ENCODE results near the gene EEF1A2.
A peak's percentile ranks its signal among the peaks of the same experiment; 100 is the strongest.

Gene EEF1A2

GRCh38 chr20:63471002-63471716, 27.7 kb downstream of the EEF1A2 start:
- Histone ChIP-seq H3K4me3 (ENCODE audit: low read length) (peak overlapping the region; percentile 74), H3K9me3 (ENCODE audit: insufficient read depth, low read depth, low read length) (no peaks in the 10 kb centered on the region), H3K4me1 (ENCODE audit: insufficient read depth, low read length) (peaks cover 8% of the 10 kb centered on the region; the same call in 1 of the 2 replicates), H3K36me3 (ENCODE audit: insufficient read depth, low read length) (no peaks in the 10 kb centered on the region), H3K27me3 (ENCODE audit: insufficient read depth, low read length) (peaks cover 35% of the 10 kb centered on the region), H3K27ac (ENCODE audit: low read depth, low read length) (no peak overlapping the region), H3K9ac (ENCODE audit: low read depth, low read length) (peak overlapping the region; percentile 56)
- WGBS: 6% methylated on average over 44 of the region's 46 CpGs

- peaks cover 8% of the 10 kb centered on the region; the same call in 1 of the 2 replicates for H3K4me1 ChIP-seq (ENCODE audit: insufficient read depth, low read length)
- peak overlapping the region; percentile 74 for H3K4me3 ChIP-seq (ENCODE audit: low read length)
- peaks cover 31% of the 10 kb centered on the region for H3K27me3 ChIP-seq (ENCODE audit: insufficient read depth, low read length)
- H3K36me3 ChIP-seq (ENCODE audit: insufficient read depth, low read length): no peaks in the 10 kb centered on the region
- H3K9ac ChIP-seq (ENCODE audit: low read depth, low read length): no peak overlapping the region
- WGBS: 79% methylated on average over 10 of the region's 10 CpGs
- H3K9me3 ChIP-seq (ENCODE audit: insufficient read depth, low read depth, low read length): no peaks in the 10 kb centered on the region
- no peak overlapping the region for H3K27ac ChIP-seq (ENCODE audit: low read depth, low read length)
Observed at GRCh38 chr20:63470410-63470809, 28.5 kb downstream of the EEF1A2 start.

- no peak overlapping the region for H3K27ac ChIP-seq (ENCODE audit: low read depth, low read length)
- H3K9ac ChIP-seq (ENCODE audit: low read depth, low read length): no peak overlapping the region
- peaks cover 24% of the 10 kb centered on the region for H3K27me3 ChIP-seq (ENCODE audit: insufficient read depth, low read length)
- H3K4me3 ChIP-seq (ENCODE audit: low read length): no peak overlapping the region
- 86% methylated on average over 13 of the region's 13 CpGs for WGBS
- peaks cover 8% of the 10 kb centered on the region; the same call in 1 of the 2 replicates for H3K4me1 ChIP-seq (ENCODE audit: insufficient read depth, low read length)
- H3K36me3 ChIP-seq (ENCODE audit: insufficient read depth, low read length): no peaks in the 10 kb centered on the region
- H3K9me3 ChIP-seq (ENCODE audit: insufficient read depth, low read depth, low read length): no peaks in the 10 kb centered on the region
Observed at GRCh38 chr20:63469713-63470101, 29.2 kb downstream of the EEF1A2 start.

GRCh38 chr20:63469019-63469712, 29.7 kb downstream of the EEF1A2 start:
- Histone ChIP-seq H3K9ac (ENCODE audit: low read depth, low read length) (no peak overlapping the region), H3K36me3 (ENCODE audit: insufficient read depth, low read length) (no peaks in the 10 kb centered on the region), H3K9me3 (ENCODE audit: insufficient read depth, low read depth, low read length) (no peaks in the 10 kb centered on the region), H3K27me3 (ENCODE audit: insufficient read depth, low read length) (peaks cover 19% of the 10 kb centered on the region), H3K4me3 (ENCODE audit: low read length) (no peak overlapping the region), H3K27ac (ENCODE audit: low read depth, low read length) (no peak overlapping the region), H3K4me1 (ENCODE audit: insufficient read depth, low read length) (peaks cover 8% of the 10 kb centered on the region; the same call in 1 of the 2 replicates)
- WGBS: 87% methylated on average over 22 of the region's 22 CpGs

GRCh38 chr20:63468421-63468820, 30.5 kb downstream of the EEF1A2 start:
- 92% methylated on average over 12 of the region's 12 CpGs for WGBS
- Histone ChIP-seq H3K27me3 (ENCODE audit: insufficient read depth, low read length) (peaks cover 11% of the 10 kb centered on the region), H3K9ac (ENCODE audit: low read depth, low read length) (no peak overlapping the region), H3K4me3 (ENCODE audit: low read length) (no peak overlapping the region), H3K27ac (ENCODE audit: low read depth, low read length) (no peak overlapping the region), H3K36me3 (ENCODE audit: insufficient read depth, low read length) (no peaks in the 10 kb centered on the region), H3K9me3 (ENCODE audit: insufficient read depth, low read depth, low read length) (no peaks in the 10 kb centered on the region), H3K4me1 (ENCODE audit: insufficient read depth, low read length) (peaks cover 8% of the 10 kb centered on the region; the same call in 1 of the 2 replicates)

- WGBS: 87% methylated on average over 19 of the region's 19 CpGs
- peaks cover 6% of the 10 kb centered on the region for H3K27me3 ChIP-seq (ENCODE audit: insufficient read depth, low read length)
- no peak overlapping the region for H3K9ac ChIP-seq (ENCODE audit: low read depth, low read length)
- peaks cover 8% of the 10 kb centered on the region; the same call in 1 of the 2 replicates for H3K4me1 ChIP-seq (ENCODE audit: insufficient read depth, low read length)
- H3K27ac ChIP-seq (ENCODE audit: low read depth, low read length): no peak overlapping the region
- no peaks in the 10 kb centered on the region for H3K36me3 ChIP-seq (ENCODE audit: insufficient read depth, low read length)
- H3K9me3 ChIP-seq (ENCODE audit: insufficient read depth, low read depth, low read length): no peaks in the 10 kb centered on the region
- H3K4me3 ChIP-seq (ENCODE audit: low read length): no peak overlapping the region
Observed at GRCh38 chr20:63467294-63468083, 31.4 kb downstream of the EEF1A2 start.

- H3K4me1 ChIP-seq (ENCODE audit: insufficient read depth, low read length): peaks cover 8% of the 10 kb centered on the region; the same call in 1 of the 2 replicates
- no peak overlapping the region for H3K4me3 ChIP-seq (ENCODE audit: low read length)
- H3K27me3 ChIP-seq (ENCODE audit: insufficient read depth, low read length): peaks cover 6% of the 10 kb centered on the region
- no peak overlapping the region for H3K9ac ChIP-seq (ENCODE audit: low read depth, low read length)
- H3K9me3 ChIP-seq (ENCODE audit: insufficient read depth, low read depth, low read length): no peaks in the 10 kb centered on the region
- no peaks in the 10 kb centered on the region for H3K36me3 ChIP-seq (ENCODE audit: insufficient read depth, low read length)
- H3K27ac ChIP-seq (ENCODE audit: low read depth, low read length): no peak overlapping the region
- WGBS: 95% methylated on average over 17 of the region's 17 CpGs
Observed at GRCh38 chr20:63466861-63467260, 32.0 kb downstream of the EEF1A2 start.

- Histone ChIP-seq H3K4me1 (ENCODE audit: insufficient read depth, low read length) (peaks cover 8% of the 10 kb centered on the region; the same call in 1 of the 2 replicates), H3K4me3 (ENCODE audit: low read length) (no peak overlapping the region)
- 94% methylated on average over 55 of the region's 55 CpGs for WGBS
Observed at GRCh38 chr20:63466250-63466825, 32.5 kb downstream of the EEF1A2 start.

GRCh38 chr20:63465380-63466249, 33.3 kb downstream of the EEF1A2 start:
- H3K9me3 ChIP-seq (ENCODE audit: insufficient read depth, low read depth, low read length): no peaks in the 10 kb centered on the region
- peaks cover 5% of the 10 kb centered on the region; the same call in 1 of the 2 replicates for H3K4me1 ChIP-seq (ENCODE audit: insufficient read depth, low read length)
- H3K36me3 ChIP-seq (ENCODE audit: insufficient read depth, low read length): no peaks in the 10 kb centered on the region
- peak overlapping the region; percentile 14; the same call in 1 of the 2 replicates for H3K9ac ChIP-seq (ENCODE audit: low read depth, low read length)
- no peak overlapping the region for H3K27ac ChIP-seq (ENCODE audit: low read depth, low read length)
- H3K4me3 ChIP-seq (ENCODE audit: low read length): no peak overlapping the region
- WGBS: 90% methylated on average over 56 of the region's 56 CpGs
- no peaks in the 10 kb centered on the region; the same call in 1 of the 2 replicates for H3K27me3 ChIP-seq (ENCODE audit: insufficient read depth, low read length)

More at GRCh38 chr20:63466250-63466825, 32.5 kb downstream of the EEF1A2 start:
- H3K27me3 ChIP-seq (ENCODE audit: insufficient read depth, low read length): peaks cover 6% of the 10 kb centered on the region
- no peak overlapping the region; the same call in 1 of the 2 replicates for H3K9ac ChIP-seq (ENCODE audit: low read depth, low read length)
- H3K36me3 ChIP-seq (ENCODE audit: insufficient read depth, low read length): no peaks in the 10 kb centered on the region
- no peaks in the 10 kb centered on the region for H3K9me3 ChIP-seq (ENCODE audit: insufficient read depth, low read depth, low read length)
- H3K27ac ChIP-seq (ENCODE audit: low read depth, low read length): no peak overlapping the region

- WGBS: 80% methylated on average over 12 of the region's 12 CpGs
Observed at GRCh38 chr20:63464289-63464635, 34.6 kb downstream of the EEF1A2 start.

More at GRCh38 chr20:63464289-63464635, 34.6 kb downstream of the EEF1A2 start:
- H3K27me3 ChIP-seq (ENCODE audit: insufficient read depth, low read length): no peaks in the 10 kb centered on the region
- no peaks in the 10 kb centered on the region for H3K9me3 ChIP-seq (ENCODE audit: insufficient read depth, low read depth, low read length)
- H3K4me3 ChIP-seq (ENCODE audit: low read length): no peak overlapping the region
- H3K36me3 ChIP-seq (ENCODE audit: insufficient read depth, low read length): no peaks in the 10 kb centered on the region
- no peak overlapping the region for H3K9ac ChIP-seq (ENCODE audit: low read depth, low read length)
- no peak overlapping the region for H3K27ac ChIP-seq (ENCODE audit: low read depth, low read length)
- H3K4me1 ChIP-seq (ENCODE audit: insufficient read depth, low read length): no peaks in the 10 kb centered on the region
